ENCODE data around the gene HSPBP1.

The HSPBP1 gene

DNA sequence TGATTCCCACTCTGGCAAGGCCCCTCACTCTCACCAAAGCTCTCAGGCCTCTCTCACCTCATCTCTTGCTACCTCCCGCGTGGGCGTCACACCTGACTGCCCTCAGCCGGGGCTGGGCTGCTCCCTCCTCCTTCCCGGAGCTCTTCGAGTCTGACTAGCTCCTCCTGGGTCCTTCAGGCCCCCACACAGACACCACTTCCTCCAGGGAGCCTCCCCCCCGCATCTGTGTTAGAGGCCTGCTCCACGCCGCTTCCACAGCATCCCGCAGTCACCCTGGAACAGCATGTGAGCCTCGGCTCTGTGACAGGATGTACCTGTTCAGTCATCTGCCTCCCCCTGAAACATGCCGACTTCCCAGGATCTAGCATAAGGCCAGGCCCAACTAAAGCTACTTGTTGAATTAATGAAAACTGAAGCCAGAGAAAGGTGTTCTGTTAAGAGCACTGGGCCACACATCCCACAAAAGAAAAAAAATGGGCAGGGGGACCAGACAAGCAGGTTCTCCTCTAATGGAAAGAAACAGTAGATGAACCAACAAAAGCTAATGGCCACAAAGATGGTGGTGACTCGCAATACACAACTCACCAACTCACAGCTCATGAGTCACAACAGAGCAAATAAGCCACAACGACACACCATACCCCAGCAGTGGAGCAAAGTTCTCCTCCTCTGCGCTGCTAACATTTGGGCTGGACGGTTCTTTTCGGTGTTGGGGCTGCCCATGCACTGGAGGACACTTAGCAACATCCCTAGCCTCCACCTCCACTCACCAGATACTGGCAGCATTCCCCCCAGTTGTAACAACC, 24.1 kb downstream of the HSPBP1 start:
- DNase-seq (ENCODE audit: low spot score): peak; percentile 63

DNA sequence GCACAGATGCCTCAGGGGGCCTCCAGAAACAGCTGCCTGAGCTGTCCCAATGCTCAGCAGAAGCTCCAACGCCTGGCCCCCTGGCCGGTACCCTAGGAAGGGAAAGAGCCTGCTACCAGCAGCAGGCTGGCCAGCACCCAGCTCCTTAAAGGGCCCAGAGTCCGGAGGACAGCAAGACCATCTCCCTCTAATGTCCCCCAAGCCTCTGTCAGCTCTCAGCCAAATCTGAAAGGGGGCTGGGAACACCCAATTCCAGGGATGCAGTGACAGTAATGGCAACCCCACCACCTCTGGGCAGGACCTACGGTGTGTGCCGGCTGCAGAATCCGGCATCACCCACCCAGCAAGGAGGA, 25.3 kb downstream of the HSPBP1 start:
- DNase-seq (ENCODE audit: low spot score): no peak

DNA sequence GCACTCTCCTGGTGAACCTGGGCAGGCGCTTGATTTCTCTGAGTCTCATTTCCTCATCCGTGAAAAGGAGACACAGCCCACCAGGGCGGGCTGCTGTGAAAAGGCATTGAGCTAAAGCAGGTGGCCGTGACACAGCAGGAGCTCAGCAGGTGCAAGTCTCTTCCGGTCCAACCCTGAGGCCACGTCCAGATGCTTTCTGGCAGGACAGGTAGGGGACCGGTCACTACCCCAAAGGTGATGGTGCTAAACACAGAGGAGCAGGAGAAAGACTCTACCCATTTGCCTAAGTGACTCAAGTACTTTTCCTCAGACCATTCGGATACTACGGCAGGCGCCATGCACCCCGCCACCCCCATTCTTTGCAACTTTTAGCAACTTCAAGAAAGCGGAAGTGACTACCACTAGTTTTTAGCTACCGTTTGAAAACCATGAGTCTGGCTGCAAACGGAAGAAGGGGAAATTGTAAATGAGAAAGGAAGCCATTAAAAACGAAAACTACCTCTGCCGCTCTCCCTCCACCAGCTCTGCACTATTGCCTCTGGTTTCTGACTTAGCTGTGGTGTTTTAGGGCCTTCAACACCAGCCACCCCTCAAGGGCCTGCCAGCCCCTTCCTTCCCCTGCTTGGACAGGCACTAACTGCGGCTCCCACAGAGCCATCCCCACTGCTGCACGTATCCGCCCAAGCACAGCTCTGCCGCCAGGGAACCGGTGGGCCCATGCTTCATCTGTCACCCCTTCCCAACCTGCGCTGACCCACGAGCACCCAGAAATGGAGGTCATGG, 25.9 kb downstream of the HSPBP1 start:
- DNase-seq (ENCODE audit: low spot score): peak; percentile 74

- DNase-seq (ENCODE audit: low spot score): no peak
These were observed 26.9 kb downstream of the HSPBP1 start for GRCh38 chr19:55252760-55253663.

GRCh38 chr19:55251341-55252081, 28.4 kb downstream of the HSPBP1 start:
- peak; percentile 72 for DNase-seq (ENCODE audit: low spot score)

DNA sequence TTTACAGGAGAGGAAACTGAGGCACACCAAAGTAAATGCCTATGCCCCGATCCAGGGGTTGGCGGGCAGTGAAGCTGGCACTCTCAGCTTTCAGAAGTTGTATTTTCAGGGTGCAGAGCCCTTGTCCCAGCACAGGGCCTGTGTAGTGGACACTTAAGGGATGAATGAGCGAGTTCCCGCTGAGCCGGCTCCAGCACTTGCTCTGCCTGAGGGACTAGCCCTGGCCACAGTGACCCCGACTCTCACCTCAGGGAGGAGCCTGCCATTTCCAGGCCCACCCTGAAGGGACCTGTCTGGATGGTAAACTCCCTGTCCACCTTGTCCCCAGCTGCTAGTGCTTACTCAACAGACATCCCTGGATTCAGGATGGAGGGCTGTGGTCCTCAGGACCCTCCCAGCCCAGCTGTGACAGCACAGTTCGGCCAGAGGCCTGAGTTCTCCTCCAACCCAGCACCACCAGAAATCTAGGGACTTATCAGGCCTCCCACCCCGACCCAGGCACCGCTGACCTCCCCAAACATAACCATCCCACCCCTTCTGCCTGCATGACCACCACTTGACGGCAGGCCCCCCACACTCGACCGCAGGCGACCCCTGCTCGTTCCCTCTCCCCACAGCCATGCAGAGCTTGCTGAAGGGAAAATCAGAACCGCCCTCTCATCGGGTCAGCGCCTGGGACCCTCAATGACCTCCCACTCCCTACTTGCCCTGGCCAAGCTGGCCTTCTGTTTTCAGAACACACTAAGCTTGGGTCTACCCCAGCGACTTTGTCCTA, 29.5 kb downstream of the HSPBP1 start:
- DNase-seq (ENCODE audit: low spot score): no peak

- DNase-seq (ENCODE audit: low spot score): no peak
These were observed 30.1 kb downstream of the HSPBP1 start for GRCh38 chr19:55249841-55250240.

- DNase-seq (ENCODE audit: low spot score): no peak
These were observed 31.2 kb downstream of the HSPBP1 start for GRCh38 chr19:55248704-55249103.

- DNase-seq (ENCODE audit: low spot score): no peak
These were observed 31.7 kb downstream of the HSPBP1 start for GRCh38 chr19:55248166-55248675.

DNA sequence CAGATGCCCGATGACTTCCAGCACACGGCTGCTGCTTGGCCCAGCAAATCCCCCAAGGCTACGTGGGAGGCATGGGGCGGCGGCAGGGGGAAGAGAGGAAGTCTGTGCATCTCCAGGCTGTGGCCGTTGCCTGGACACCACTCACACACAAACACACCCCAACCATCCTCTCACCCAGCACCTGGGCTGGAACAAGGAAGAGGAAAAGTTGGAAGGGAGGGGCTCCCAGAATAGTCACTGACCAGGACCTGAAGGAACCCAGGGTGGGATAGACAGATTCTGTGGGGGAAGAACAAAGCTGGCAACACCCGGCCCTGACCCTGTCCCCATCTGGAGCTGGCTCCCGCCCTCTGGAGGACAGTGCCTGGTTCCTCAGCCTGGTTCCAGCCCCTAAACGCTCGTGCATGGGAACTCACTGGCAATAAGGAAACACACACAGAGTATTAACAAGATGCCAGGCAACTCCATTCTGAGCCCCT, 32.2 kb downstream of the HSPBP1 start:
- no peak for DNase-seq (ENCODE audit: low spot score)

- DNase-seq (ENCODE audit: low spot score): no peak
These were observed 33.2 kb downstream of the HSPBP1 start for GRCh38 chr19:55246462-55247451.

DNA sequence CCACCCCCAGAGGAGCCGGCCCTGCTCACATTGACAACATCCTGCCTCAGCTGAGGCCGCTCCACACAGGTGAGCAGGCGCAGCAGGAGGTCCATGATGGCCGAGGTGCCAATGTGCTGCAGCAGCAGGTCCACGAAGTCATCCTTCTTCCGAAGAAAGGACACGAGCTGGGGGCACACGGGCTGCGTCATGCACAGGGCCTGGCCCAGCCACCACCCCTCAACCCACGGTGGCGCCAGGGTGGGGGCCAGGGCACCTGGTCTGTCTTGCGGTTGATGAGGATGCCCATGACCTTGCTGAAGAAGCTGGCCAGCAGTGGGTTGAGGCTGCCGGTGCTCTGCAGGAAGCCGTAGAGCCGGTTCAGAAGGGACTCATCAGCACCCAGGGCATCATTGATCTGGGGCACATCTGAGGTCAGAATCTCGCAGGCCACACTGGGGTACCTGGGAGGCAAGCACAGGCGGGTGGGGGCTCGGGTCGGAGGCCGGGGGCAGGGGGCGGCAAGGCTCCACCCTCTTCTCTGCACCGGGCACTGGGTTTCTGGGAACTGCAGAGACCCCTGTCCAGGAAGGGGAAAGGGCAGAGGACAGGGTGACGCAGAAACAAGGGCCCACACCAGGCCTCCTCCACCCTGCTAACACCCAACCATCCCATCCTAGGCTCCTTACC, 34.5 kb downstream of the HSPBP1 start:
- DNase-seq (ENCODE audit: low spot score): no peak

GRCh38 chr19:55244004-55244680, 35.8 kb downstream of the HSPBP1 start:
- no peak for DNase-seq (ENCODE audit: low spot score)

GRCh38 chr19:55242517-55242916, 37.4 kb downstream of the HSPBP1 start:
- DNase-seq (ENCODE audit: low spot score): no peak

DNA sequence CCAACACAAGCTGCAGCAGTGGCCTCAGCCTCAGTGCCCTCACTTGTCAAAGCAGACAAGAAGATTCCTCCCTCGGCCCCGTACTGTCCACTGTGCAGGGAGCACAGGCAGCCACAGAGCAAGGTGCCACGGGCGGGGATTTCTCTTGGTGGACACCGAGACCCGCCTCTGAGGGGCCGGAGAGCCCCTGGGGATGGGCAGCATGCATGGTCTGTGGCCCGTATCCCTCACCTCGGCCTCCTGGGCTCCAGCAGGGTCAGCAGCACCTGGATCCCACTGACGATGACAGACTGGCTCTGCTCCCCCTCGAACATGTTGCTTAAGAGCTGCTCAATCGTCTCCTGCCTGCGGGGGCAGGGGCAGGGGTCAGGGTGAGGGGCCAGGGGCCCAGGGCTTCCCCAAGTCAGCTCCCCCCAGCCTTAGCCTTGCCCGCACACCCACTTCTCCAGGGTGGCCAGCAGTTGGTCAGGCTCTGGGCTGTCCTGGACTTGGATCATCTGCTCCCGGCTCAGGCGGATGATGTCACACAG, 37.9 kb downstream of the HSPBP1 start:
- DNase-seq (ENCODE audit: low spot score): no peak

DNA sequence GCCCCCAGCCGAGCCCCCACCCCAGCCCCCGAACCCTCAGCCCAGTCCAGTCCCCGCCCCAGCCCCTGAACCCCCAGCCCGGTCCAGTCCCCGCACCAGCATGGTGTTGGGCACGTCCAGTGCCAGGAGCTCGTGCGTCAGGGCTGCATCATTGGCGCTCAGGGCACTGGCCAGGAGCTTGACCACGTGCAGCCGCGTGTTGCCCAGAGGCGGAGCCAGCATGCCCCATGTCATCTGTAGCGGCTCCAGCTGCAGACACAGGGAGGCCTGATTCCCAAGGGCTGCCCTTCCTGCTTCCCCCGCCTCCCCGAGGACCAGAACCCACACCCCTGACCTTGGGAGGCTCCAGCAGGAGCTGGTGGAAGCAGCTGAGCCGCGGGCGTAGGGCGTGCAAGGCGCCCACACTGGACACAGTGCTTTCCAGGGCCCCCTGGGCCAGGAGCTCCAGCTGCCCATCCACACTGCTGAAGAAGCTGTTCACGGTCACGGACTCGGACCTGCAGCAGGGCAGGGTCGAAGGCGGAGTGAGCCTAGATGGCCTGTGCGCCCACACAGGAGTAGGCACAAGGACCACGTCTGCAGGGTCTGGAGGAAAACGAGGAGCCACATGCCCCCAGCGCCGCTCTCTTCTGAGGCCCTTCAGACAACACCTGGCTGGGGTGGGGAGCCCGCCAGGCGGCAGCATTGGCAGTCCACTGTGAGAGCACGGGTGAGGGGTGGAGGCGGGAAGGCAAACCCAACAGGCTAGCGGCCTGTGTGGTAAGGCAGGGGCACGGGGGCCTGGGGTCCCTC, 38.6 kb downstream of the HSPBP1 start:
- no peak for DNase-seq (ENCODE audit: low spot score)

GRCh38 chr19:55240713-55241020, 39.2 kb downstream of the HSPBP1 start:
- DNase-seq (ENCODE audit: low spot score): no peak
